Stimulated activated CD4-positive, alpha-beta T cell treated with anti-CD3 and anti-CD28 coated beads, Interleukin-15, amount 100 ng/mL, for 48 hours (primary cell): ENCODE data around the gene LARP4.
"Not testable (repeated sequence)": the region's sequence is repeated elsewhere in the genome, so short reads cannot be mapped to it uniquely, and the experiment has no call there.

ENCODE experiments used
- DNase-seq, 2 donors: peaks; one replicate each; pipeline ENCODE4 v3.0.0-alpha.2; 2020; ENCODE audit warnings: low read depth in 2 of 2

LARP4 gene

GRCh38 chr12:50401500-50402081 lies 906 bp downstream of the LARP4 start:
- no peak for DNase-seq

- no peak for DNase-seq
These were observed 1.7 kb downstream of the LARP4 start for GRCh38 chr12:50402264-50403000.

- DNase-seq = no peak
These were observed 2.3 kb downstream of the LARP4 start for GRCh38 chr12:50403001-50403440.

GRCh38 chr12:50404307-50404706 lies 3.6 kb downstream of the LARP4 start:
- no peak for DNase-seq

- no peak for DNase-seq
These were observed 10.5 kb downstream of the LARP4 start for GRCh38 chr12:50411051-50411660.

- DNase-seq = no peak
These were observed 15.3 kb downstream of the LARP4 start for GRCh38 chr12:50415899-50416479.

- DNase-seq = no peak
These were observed 18.6 kb downstream of the LARP4 start for GRCh38 chr12:50419112-50419909.

- DNase-seq = not testable (repeated sequence)
These were observed 22.2 kb downstream of the LARP4 start for GRCh38 chr12:50422855-50423254.

- DNase-seq = not testable (repeated sequence)
These were observed 22.7 kb downstream of the LARP4 start for GRCh38 chr12:50423342-50423741.

- DNase-seq = no peak
These were observed 25.0 kb downstream of the LARP4 start for GRCh38 chr12:50425589-50426258.

- DNase-seq = not testable (repeated sequence)
These were observed 31.0 kb downstream of the LARP4 start for GRCh38 chr12:50431656-50432055.

GRCh38 chr12:50440288-50440687 lies 39.6 kb downstream of the LARP4 start:
- DNase-seq = no peak

GRCh38 chr12:50441763-50442162 lies 41.1 kb downstream of the LARP4 start:
- no peak for DNase-seq

GRCh38 chr12:50442178-50442908 lies 41.7 kb downstream of the LARP4 start:
- DNase-seq = no peak

- DNase-seq = not testable (repeated sequence)
These were observed 49.0 kb downstream of the LARP4 start for GRCh38 chr12:50449671-50450070.

GRCh38 chr12:50452795-50453194 lies 52.1 kb downstream of the LARP4 start:
- DNase-seq = no peak

- DNase-seq = no peak
These were observed 53.2 kb downstream of the LARP4 start for GRCh38 chr12:50453872-50454271.

- no peak for DNase-seq
These were observed 57.9 kb downstream of the LARP4 start for GRCh38 chr12:50458606-50459005.

- no peak for DNase-seq
These were observed 66.8 kb downstream of the LARP4 start for GRCh38 chr12:50467439-50467838.

GRCh38 chr12:50477241-50477832 lies 76.7 kb downstream of the LARP4 start:
- DNase-seq = no peak
